Thoracic aorta (tissue), 2 donors: ENCODE data around the gene HIP1R. TPM values are rescaled to one million over a fixed set of nuclear protein-coding genes. Genes with fewer than 3 reads are reported as not detected.

Source experiments
- ATAC-seq: fragments of 150-250 bp; one replicate; pipeline ENCODE4 v1.8.0; 2017; ENCODE audit warnings: low read depth; ENCODE audit not compliant: insufficient number of reproducible peaks, low FRiP score
- DNase-seq: peaks from one replicate; pipeline ENCODE4 v3.0.0-alpha.2; 2020; ENCODE audit warnings: low spot score
- H3K27ac ChIP-seq, 2 donors: fragments of 200-600 bp; sonication (generic); 1 replicate in 1 of 2; 2 replicates in 1 of 2; pipeline ENCODE4 v1.5.1; 2016; ENCODE audit warnings: mild to moderate bottlenecking in 2 of 2, moderate library complexity in 2 of 2
- H3K27me3 ChIP-seq: fragments of 200-600 bp; sonication (generic); replicated peaks from 2 replicates; pipeline ENCODE4 v1.6.0; 2016; ENCODE audit warnings: mild to moderate bottlenecking; ENCODE audit not compliant: insufficient read depth
- H3K36me3 ChIP-seq: fragments of 200-600 bp; sonication (generic); one replicate; pipeline ENCODE4 v1.5.1; 2016
- H3K4me1 ChIP-seq, 2 donors: fragments of 200-600 bp; sonication (generic); 1 replicate in 1 of 2; 2 replicates in 1 of 2; pipeline versions ENCODE4 v1.5.1 to v1.6.0; 2016; ENCODE audit warnings: low read depth in 2 of 2, mild to moderate bottlenecking in 1 of 2; ENCODE audit not compliant: control insufficient read depth in 1 of 2
- H3K4me3 ChIP-seq: fragments of 200-600 bp; sonication (generic); 2 replicates; pipeline ENCODE4 v1.5.1; 2016; ENCODE audit warnings: mild to moderate bottlenecking
- H3K9me3 ChIP-seq: fragments of 200-600 bp; sonication (generic); 2 replicates; pipeline ENCODE4 v1.5.1; 2016
- CTCF ChIP-seq: fragments of 200-600 bp; sonication (generic); IDR thresholded peaks from one replicate; pipeline ENCODE4 v1.5.1; 2019; ENCODE audit warnings: antibody characterized with exemption
- total RNA-seq, 2 donors: library from RNA; depleted of rRNA; stranded (reverse); fragments of >200 nt; gene quantifications; one replicate each; pipeline versions ENCODE4 v1.1.0 to v1.2.3, GENCODE V29; 2016

Gene HIP1R
- total RNA-seq, 2 donors from 2014 or later = 109 to 131 TPM

GRCh38 chr12:122884091-122884826, 49.0 kb downstream of the HIP1R start:
- no peaks in the 10 kb centered on the region for H3K36me3 ChIP-seq
- TF ChIP-seq CTCF = no peak
- H3K27ac ChIP-seq = no peak overlapping the region
- peaks cover 12 to 61% of the 10 kb centered on the region in 2 donors for H3K4me1 ChIP-seq
- ATAC-seq (no peak), DNase-seq (no peak)
- no peak overlapping the region for H3K4me3 ChIP-seq
- H3K9me3 ChIP-seq = no peaks in the 10 kb centered on the region
- no peaks in the 10 kb centered on the region for H3K27me3 ChIP-seq

DNA sequence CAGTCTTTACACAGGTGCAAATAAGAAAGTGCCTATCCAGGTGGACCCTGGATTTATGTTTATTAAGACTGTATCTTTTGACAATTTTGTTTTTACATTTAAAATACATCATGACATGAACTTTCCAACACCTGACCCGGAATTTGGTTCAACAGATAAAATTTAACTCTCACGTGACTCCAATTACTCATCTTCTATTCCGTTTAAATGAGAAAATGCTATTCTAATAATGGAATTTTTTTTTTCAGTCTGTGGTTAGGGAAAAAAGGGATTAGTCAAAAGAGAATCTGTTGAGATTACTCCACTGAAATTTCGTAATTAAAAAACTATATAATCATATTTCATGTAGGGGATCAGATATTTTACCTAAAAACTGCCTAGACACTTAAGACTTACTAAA, 49.6 kb downstream of the HIP1R start:
- no peak for TF ChIP-seq CTCF
- ATAC-seq (no peak), DNase-seq (no peak)
- Histone ChIP-seq H3K9me3 (no peaks in the 10 kb centered on the region), H3K36me3 (no peaks in the 10 kb centered on the region), H3K27ac (no peak overlapping the region), H3K4me1 (peaks cover 17 to 59% of the 10 kb centered on the region in 2 donors), H3K4me3 (no peak overlapping the region), H3K27me3 (no peaks in the 10 kb centered on the region)

DNA sequence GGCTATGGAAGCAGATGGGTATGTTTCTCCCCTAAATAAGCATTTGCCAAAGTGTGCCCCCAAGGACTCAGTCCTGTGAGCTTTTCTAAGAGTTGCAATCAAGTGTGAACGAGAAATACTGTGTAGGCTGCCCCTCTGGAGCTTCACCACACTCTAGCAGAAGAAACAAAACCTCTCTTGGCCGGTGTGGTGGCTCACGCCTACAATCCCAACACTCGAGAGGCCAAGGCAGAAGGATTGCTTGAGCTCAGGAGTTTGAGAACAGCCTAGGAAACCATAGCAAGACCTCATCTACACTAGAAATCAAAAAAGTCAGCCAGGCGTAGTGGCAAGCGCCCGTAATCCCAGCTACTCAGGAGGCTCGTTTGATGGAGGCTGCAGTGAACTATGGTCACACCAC, 50.9 kb downstream of the HIP1R start:
- Histone ChIP-seq H3K4me1 (peaks cover 30 to 59% of the 10 kb centered on the region in 2 donors), H3K4me3 (no peak overlapping the region), H3K9me3 (no peaks in the 10 kb centered on the region), H3K36me3 (no peaks in the 10 kb centered on the region), H3K27ac (no peak overlapping the region), H3K27me3 (no peaks in the 10 kb centered on the region)
- TF ChIP-seq CTCF = no peak
- DNase-seq = no peak
- ATAC-seq = no peak

DNA sequence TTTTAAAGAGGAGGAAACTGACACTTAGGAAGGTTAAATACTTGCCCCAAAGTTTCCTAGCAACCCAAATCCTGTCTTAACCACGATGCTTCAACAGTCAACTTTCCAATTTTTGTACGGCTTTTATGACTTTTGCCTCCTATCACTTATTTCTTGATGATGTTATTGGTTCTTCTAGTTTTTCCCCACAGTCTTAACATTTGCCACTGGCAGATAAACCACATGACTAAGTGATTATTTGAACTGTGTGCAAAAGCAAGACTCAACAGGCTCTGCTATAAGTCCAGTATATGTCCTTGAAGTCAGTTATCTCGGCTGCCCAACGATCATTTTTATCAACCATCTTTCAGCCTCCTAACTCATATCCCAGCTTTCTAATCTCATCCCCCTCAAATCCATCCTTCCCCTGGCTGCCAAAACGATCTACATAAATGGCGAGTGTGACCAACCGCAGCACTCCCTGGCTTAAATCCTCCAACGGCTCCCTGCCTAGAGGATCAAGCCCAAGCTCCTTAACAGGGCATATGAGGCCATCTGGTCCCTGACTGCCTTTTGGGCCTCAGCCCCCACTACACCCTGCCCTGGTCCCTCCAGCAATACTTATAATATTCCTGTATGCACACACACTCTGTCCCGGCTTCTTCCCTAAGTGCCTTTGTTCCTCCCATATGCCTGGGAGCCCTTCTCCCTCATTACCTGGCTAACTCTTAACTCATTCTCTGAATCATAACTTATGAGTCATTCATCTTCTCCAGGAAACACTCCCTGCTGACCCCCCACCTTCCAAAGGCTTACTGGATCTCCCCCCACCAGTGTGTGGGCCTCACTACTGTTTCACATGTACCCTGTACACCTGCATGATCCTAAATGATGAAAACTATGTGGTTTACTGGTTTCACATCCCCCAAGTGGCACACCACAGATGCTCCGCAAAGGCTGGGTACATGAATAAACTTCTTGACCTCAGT, 51.9 kb downstream of the HIP1R start:
- no peak for TF ChIP-seq CTCF
- Histone ChIP-seq H3K9me3 (no peaks in the 10 kb centered on the region), H3K27me3 (no peaks in the 10 kb centered on the region), H3K4me3 (no peak overlapping the region), H3K36me3 (no peaks in the 10 kb centered on the region), H3K27ac (no peak overlapping the region), H3K4me1 (peaks cover 37 to 66% of the 10 kb centered on the region in 2 donors)
- ATAC-seq (no peak), DNase-seq (no peak)

DNA sequence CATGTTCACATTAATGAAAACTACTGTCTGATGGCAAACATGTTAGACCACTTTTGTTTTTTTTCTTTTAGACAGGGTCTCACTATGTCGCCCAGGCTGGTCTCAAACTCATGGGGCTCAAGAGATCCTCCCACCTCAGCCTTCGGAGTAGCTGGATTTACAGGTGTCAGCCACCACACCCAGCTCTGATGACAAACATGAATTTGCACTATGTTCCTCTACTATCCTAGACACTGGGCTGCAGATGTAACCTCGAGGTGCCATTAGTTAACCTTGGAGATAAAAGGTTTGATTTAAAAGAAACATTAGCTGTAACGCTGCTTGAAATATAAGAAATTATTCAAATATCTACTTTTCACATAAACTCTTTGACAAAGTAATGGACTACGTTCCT, 52.6 kb downstream of the HIP1R start:
- peak overlapping the region; percentile 40 for H3K4me3 ChIP-seq
- H3K27me3 ChIP-seq = no peaks in the 10 kb centered on the region
- peaks cover 44 to 72% of the 10 kb centered on the region in 2 donors for H3K4me1 ChIP-seq
- H3K36me3 ChIP-seq = no peaks in the 10 kb centered on the region
- H3K27ac ChIP-seq = no peak overlapping the region
- no peak for TF ChIP-seq CTCF
- H3K9me3 ChIP-seq = no peaks in the 10 kb centered on the region
- ATAC-seq (no peak), DNase-seq (no peak)
